Nephron progenitor cell (in vitro differentiated cells): ENCODE results near the gene DNAH7.

Experiments used
- DNase-seq: peaks from one replicate; pipeline ENCODE4 v3.0.0; 2021
- H3K27ac Mint-ChIP-seq: 2 replicates; pipeline ENCODE4 v1.8.0; 2021; ENCODE audit warnings: mild to moderate bottlenecking, moderate library complexity, mixed read lengths
- H3K27me3 Mint-ChIP-seq: 2 replicates; pipeline ENCODE4 v1.8.0; 2021; ENCODE audit warnings: mild to moderate bottlenecking, low read depth, mixed read lengths; ENCODE audit not compliant: poor library complexity
- H3K36me3 Mint-ChIP-seq: 2 replicates; pipeline ENCODE4 v1.8.0; 2021; ENCODE audit warnings: low read depth, mixed read lengths
- H3K4me1 Mint-ChIP-seq: 2 replicates; pipeline ENCODE4 v1.8.0; 2021; ENCODE audit warnings: mixed read lengths
- H3K4me3 Mint-ChIP-seq: 2 replicates; pipeline ENCODE4 v1.8.0; 2021; ENCODE audit warnings: mild to moderate bottlenecking, moderate library complexity, mixed read lengths
- H3K9me3 Mint-ChIP-seq: 2 replicates; pipeline ENCODE4 v1.8.0; 2021; ENCODE audit warnings: mild to moderate bottlenecking, moderate library complexity, mixed read lengths
- TF ChIP-seq, protein P1 (sequence below): fragments of 200-600 bp; sonication (generic); IDR thresholded peaks from 2 replicates; pipeline ENCODE4 v1.5.0; 2021; ENCODE audit warnings: antibody characterized with exemption

The DNAH7 gene

DNA sequence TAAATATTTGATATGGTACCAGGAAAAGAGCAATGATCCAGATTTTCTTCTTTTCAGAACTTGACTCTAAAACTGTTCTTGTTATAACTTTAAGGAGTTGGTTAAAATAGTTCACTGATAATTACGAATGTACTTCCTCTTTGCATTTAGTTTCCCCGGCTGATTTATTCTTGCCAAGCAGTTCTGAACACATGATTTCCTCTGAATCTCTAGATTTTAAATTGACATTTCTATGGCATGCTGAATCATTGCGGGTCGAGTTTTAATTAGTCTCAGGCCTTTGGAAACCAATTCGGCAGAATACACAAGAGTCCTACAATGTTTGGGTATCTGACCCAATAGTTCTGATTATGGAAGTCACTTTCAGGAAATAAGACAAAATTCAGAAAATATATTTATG, 37.3 kb upstream of the DNAH7 start:
- TF ChIP-seq, protein P1, sequence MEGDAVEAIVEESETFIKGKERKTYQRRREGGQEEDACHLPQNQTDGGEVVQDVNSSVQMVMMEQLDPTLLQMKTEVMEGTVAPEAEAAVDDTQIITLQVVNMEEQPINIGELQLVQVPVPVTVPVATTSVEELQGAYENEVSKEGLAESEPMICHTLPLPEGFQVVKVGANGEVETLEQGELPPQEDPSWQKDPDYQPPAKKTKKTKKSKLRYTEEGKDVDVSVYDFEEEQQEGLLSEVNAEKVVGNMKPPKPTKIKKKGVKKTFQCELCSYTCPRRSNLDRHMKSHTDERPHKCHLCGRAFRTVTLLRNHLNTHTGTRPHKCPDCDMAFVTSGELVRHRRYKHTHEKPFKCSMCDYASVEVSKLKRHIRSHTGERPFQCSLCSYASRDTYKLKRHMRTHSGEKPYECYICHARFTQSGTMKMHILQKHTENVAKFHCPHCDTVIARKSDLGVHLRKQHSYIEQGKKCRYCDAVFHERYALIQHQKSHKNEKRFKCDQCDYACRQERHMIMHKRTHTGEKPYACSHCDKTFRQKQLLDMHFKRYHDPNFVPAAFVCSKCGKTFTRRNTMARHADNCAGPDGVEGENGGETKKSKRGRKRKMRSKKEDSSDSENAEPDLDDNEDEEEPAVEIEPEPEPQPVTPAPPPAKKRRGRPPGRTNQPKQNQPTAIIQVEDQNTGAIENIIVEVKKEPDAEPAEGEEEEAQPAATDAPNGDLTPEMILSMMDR = no peak
- no peaks in the 10 kb centered on the region for H3K27me3 Mint-ChIP-seq
- peaks cover 32% of the 10 kb centered on the region for H3K4me1 Mint-ChIP-seq
- H3K36me3 Mint-ChIP-seq = no peaks in the 10 kb centered on the region
- H3K27ac Mint-ChIP-seq = no peak overlapping the region
- no peak overlapping the region for H3K4me3 Mint-ChIP-seq
- no peak for DNase-seq
- H3K9me3 Mint-ChIP-seq = no peaks in the 10 kb centered on the region

DNA sequence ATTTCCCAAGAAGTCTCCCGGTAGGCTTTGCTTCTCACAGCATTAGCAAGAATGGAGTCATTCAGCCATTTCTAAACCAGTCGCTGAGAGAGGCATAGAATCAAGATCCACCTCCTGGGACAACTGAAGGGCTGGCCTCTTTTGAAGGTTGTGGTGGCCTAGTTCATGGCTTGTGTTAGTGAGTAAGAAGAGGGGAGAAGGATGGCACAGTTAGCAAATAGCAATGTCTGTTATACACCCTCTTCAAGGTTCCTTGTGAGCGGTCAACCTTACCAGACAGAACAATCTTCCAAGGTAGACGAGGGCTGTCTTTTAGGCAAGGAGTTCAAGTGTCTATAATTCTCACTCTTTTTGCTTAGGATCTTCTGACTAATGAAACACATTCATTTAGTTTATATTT, 35.4 kb upstream of the DNAH7 start:
- Mint-ChIP-seq H3K4me1 (peaks cover 42% of the 10 kb centered on the region), H3K36me3 (no peaks in the 10 kb centered on the region), H3K4me3 (no peak overlapping the region), H3K9me3 (no peaks in the 10 kb centered on the region), H3K27me3 (no peaks in the 10 kb centered on the region), H3K27ac (no peak overlapping the region)
- no peak for DNase-seq
- TF ChIP-seq, protein P1 = no peak

GRCh38 chr2:196103626-196104025, 35.0 kb upstream of the DNAH7 start:
- TF ChIP-seq, protein P1 = no peak
- DNase-seq = no peak
- H3K4me1 Mint-ChIP-seq = peaks cover 42% of the 10 kb centered on the region
- H3K4me3 Mint-ChIP-seq = no peak overlapping the region
- H3K27me3 Mint-ChIP-seq = peaks cover 1% of the 10 kb centered on the region
- H3K27ac Mint-ChIP-seq = no peak overlapping the region
- H3K9me3 Mint-ChIP-seq = no peaks in the 10 kb centered on the region
- no peaks in the 10 kb centered on the region for H3K36me3 Mint-ChIP-seq

DNA sequence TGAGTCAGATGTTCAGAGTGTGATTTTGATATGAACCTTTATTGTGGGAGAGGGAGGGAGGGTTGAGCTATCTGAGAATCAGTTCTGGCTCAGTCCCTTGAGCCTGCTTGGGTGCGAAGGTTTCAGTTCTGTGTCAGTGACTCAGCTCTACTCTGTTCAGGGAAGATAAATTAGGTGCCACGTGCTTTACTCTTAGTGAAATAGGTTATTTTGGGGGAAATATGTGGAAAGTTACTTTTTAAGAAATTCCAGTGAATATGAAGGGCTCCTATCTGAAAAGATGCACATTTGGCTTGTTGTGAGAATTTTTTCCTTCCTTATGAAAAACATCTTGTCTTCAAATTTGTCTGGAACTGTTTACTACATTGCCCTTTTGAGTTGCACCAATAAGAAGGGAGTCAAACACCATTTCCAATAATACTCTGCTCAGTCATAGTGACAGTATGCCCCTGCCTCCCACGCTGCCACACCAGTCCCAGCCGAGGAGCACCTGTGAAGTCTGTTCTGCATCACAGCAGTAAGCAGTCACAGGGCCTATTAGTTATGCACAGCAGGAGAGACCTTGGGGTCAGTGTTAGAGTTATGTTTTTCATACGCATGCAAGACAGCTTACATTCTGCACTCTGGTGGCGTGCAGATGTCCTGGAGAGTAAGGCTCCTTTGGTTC, 32.8 kb upstream of the DNAH7 start:
- Mint-ChIP-seq H3K36me3 (no peaks in the 10 kb centered on the region), H3K27me3 (peaks cover 2% of the 10 kb centered on the region), H3K27ac (peak overlapping the region; percentile 86), H3K4me1 (peaks cover 32% of the 10 kb centered on the region), H3K4me3 (no peak overlapping the region), H3K9me3 (no peaks in the 10 kb centered on the region)
- TF ChIP-seq, protein P1 = no peak
- no peak for DNase-seq

DNA sequence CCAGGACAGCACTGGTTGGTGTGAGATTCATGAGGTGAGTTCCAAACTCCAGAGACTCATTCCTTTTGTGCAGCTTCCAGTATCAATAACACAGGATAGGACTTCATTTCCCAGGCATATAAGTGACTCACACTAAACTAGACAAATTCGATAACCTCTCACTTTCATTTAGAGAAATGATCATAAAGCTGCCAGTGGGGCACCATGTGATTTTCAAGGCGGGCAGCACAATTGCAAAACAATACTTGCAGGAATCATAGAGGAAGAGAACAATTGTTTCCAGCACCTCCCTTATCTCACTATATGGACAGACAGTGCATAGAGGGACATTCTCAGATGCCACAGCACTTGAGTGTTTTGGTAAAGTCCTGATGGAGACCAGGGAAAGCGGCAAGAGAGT, 31.3 kb upstream of the DNAH7 start:
- Mint-ChIP-seq H3K27ac (no peak overlapping the region), H3K4me1 (peaks cover 25% of the 10 kb centered on the region), H3K4me3 (no peak overlapping the region), H3K9me3 (peaks cover 2% of the 10 kb centered on the region), H3K36me3 (no peaks in the 10 kb centered on the region), H3K27me3 (peaks cover 2% of the 10 kb centered on the region)
- DNase-seq = no peak
- TF ChIP-seq, protein P1 = no peak
